Activated CD8-positive, alpha-beta memory T cell treated with anti-CD3 and anti-CD28 coated beads for 36 hours (primary cell): ENCODE measurements around the gene CACNA2D2. TPM values are rescaled to one million over a fixed set of nuclear protein-coding genes. Genes with fewer than 3 reads are reported as not detected.

Source experiments
- CTCF ChIA-PET: fragments of 350-600 bp; sonication (Branson Sonifier 250); formaldehyde crosslinking; loops from one replicate; lab custom pipeline; 2021; ENCODE audit warnings: antibody characterized with exemption; lab: Charles Lee
- POLR2A ChIA-PET: fragments of 350-600 bp; sonication (Branson Sonifier 250); formaldehyde crosslinking; loops from one replicate; lab custom pipeline; 2021; ENCODE audit warnings: antibody characterized with exemption; lab: Charles Lee
- total RNA-seq, 2 experiments: library from RNA; stranded (reverse); gene quantifications; one replicate each; pipeline ENCODE4 v1.2.3, GENCODE V29; 2021

The CACNA2D2 gene
- total RNA-seq, 2 experiments from 2014 or later, result 0.55 to 0.67 TPM

DNA sequence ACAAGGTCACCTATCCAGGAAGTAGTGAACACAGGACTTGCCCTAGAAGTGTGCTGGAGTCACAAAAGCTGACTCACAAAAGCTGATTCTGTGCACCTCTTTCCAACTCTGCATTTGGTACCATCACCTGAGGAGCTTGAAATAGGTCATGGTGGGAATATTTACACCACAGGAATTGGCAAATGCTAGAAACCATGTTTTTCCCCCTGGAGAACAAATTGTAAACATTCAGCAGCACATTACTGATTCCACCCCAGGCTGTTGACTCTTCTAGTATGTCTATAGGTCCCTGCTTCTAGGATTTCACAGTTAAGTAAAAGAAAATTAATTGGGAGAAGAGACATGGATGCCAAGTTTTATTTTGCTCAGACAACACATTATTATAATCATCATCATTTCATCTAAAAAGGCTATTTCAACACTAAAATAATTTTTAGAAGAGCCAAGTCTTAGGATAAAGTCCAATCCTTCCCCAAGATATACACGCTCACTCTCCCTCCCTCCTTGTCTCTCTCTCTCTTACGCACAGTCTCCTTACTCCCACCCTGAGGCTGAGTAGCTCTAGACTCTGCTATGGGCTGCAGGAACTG is 24.7 kb downstream of the CACNA2D2 start:
- POLR2A ChIA-PET, result no interaction called here
- CTCF ChIA-PET, result no interaction called here

DNA sequence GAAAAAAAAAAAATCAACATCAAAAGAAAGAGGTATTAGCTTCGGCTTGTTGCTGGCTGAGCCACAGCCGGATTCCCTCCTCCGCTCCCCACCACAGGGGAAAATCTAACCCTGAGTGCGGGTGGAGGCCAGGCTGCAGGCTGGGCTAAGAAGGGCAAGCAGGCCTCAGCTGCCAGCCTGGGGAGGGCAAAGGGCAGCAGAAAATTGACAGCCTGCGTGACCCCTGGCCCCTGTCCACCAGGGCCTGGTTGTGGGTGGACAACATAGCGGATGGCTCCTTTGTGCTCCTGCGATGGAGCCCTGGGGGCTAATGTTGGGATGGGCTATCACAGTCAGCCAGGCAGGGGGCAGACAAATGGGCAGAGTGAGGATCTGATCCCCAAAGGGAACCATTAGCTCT is 25.4 kb downstream of the CACNA2D2 start:
- POLR2A ChIA-PET, result no interaction called here
- CTCF ChIA-PET, result no interaction called here

DNA sequence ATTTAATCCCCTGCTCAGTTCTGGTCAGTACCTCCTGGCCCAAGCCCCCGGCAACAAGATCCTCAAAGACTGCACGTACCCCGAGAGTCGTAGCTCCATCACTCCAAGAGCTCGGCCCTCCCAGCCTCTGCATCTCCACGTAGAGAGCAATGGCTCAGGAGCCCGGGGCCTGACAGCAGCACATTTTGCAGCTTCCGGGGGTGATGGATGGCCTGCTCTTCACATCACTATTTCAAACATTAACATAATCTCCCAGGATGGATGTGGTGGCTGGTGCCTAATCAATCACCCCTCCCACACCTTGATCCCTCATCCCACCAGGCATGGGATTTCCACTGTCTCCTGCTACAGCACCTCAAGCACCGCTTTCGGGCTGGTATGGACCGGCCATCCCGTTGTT is 28.1 kb downstream of the CACNA2D2 start:
- CTCF ChIA-PET, result no interaction called here
- POLR2A ChIA-PET, result no interaction called here

DNA sequence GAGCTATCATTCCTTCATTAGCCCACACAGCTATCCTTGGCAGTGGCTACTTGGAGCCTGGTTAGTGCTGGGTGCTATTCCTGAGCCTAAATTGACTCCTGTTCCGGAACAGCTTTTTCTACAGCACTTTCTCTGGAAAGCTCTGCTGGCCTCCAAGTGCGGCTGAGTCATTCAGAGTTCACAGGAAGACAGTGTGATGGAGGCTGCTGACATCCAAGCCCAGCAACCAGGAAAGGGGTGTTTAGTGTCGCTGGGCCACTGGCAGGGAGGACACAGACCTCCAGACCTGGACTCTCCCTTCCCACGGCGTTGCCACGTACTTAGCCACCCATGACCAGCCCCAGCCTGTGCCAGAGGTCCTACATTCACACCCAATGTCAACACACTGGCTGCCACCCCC is 28.7 kb downstream of the CACNA2D2 start:
- ChIA-PET CTCF (no interaction called here), POLR2A (no interaction called here)

DNA sequence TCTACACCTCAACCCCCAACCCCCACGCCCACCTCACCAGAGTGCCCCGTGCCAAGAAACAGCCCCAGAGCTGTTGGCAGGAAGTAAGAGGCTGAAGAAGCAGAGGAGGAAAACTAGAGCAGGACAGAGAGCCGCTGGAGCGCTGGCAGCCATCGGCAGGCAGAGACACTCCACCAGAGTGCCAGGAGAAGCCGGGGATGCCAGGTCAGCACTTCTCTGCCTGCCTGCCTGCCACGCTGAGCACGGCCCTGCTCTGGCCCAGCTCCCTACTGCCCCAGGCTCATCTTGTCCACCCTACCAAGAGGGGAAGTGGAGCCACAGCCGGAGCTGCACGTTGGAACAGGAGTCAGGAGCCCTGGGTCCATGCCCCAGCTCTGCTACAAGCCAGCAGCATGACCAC is 29.7 kb downstream of the CACNA2D2 start:
- CTCF ChIA-PET, result no interaction called here
- POLR2A ChIA-PET, result no interaction called here

DNA sequence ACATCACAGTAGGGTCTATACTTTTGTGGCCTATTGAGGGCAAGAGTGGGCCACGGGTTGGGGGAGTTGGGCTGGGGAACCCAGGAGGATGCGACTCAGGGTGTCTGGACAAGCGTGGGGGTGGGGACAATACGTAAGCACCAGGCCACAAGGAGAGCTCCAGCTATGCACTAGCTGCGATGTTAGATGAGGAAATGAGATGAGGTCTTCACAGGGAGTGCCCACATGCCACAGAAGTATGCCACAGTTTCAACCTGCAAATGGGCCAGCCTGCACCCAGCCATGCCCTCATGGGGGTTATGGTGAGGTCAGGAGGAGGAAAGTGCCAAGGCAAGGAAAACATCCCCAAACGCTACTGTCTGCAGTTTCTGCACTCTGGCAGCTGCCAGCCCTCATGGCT is 30.5 kb downstream of the CACNA2D2 start:
- ChIA-PET CTCF (no interaction called here), POLR2A (no interaction called here)

DNA sequence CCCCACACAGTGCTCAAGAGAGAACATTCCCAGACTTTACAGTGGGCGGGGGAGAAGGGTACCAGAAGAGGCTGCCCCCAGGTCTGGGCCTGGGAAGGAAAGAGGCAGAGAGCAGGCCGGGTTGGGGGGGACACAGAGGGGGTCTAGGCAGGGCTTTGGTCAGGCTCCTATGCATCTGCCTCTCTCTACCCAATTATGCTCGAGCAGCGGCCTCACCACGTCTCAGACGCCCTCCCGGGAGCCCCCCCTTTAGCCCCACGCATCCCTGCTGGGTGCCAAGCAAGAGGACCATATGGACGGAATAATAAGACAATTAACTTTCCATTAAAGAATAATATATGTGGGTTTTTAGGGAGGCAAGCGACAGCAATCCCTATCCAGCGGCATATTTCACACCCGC is 32.8 kb downstream of the CACNA2D2 start:
- POLR2A ChIA-PET, result no interaction called here
- CTCF ChIA-PET, result no interaction called here

DNA sequence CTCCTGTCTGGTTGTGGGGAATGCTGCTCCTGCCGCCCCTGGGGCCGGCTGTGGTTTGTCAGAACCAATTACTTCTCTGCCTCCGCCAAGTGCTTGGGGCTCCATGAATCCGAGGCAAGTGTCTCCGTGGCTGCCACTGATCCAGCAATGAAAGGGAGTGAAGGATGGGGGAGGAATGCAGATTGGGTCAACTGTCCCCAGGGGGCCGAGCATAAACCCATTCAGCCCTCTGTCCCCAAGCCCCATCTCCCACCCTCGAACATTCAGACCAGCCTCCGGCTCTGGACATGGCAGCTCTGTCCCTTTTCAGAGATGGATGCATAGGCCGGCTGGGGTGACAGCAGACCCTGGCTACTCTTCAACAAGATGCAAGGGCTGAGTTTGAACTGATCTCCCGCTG is 35.5 kb downstream of the CACNA2D2 start:
- CTCF ChIA-PET, result no interaction called here
- POLR2A ChIA-PET, result no interaction called here

DNA sequence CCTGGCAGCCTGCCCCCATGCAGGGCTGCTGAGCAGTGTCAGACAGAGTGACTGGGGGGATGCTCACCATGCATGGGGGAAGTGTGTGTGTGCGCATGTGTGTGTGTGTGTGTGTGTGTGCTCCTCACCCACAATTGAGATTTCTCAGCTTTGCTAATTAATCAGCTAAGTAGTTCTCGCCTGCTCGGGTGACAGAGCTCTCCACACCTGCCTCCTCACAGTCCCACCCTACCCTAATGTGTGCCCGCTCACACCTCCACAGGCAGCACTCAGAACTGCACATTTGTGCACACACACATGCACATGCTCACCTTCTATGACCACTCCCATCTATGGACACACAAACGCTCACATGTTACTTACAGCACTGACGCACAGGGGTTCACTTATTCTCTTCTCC is 37.3 kb downstream of the CACNA2D2 start:
- POLR2A ChIA-PET, result no interaction called here
- CTCF ChIA-PET, result interaction anchor here (2.1 kb wide), 1 partner anchor 10 kb away, joined by 4 read pairs; no protein-coding TSS in a partner anchor

DNA sequence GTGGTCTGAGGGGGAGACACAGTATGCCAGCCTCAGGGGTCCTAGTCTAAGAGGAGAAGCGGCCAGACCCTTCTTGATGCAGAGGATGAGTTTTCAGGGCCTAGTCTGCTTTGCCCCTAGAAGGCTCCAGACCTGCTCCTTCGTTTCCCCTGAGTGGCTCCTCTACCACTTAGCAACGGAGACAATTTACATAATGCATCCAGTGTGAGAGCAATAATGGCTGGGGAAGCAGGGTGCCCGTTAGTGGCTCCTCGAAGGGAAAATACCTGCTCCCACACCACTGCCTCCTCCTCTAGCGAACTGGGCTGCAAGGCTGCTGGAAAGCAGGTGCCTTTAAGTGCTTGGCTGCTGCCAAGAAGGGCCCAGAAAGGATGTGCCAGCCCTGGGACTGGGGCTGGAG is 38.9 kb downstream of the CACNA2D2 start:
- ChIA-PET POLR2A (no interaction called here), CTCF (no interaction called here)

DNA sequence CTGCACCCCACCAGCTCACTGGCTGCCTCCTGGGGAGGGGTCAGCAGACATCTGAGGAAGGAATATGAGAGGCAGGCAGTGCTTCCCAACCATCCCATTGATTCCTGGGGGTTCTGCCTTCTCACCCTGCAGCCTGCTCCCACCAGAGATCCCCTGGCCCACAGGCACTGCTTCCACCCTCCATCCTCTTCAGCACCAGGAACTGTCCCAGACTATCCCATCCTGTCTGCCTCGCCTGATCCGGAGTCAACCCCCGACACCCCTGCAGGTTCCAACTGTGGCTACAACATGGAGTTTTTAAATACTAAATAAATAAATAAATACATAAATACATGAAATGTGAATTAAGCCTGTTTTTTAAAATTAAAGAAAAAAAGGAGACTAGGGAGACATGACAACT is 43.6 kb downstream of the CACNA2D2 start:
- ChIA-PET POLR2A (no interaction called here), CTCF (no interaction called here)

DNA sequence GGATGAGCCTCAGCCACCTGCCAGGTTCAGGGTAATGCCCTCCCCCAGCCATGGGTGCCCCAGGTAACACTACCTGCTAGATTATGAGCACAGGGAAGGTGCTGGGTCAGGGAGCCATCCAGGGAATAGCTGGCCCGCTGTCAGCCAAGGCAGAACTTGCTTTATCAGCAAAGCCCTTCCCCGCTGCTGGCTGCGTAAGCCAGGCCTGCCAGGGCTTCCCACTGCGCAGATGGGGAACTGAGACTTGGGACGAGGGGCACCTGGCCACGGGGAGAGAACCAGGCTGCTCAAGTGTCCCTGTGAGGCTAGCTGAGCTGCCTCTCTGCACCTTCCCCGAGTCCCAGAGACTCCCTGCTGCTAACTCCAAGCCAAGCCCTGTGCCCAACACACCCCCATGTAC is 45.4 kb downstream of the CACNA2D2 start:
- ChIA-PET CTCF (interaction anchor here (0.7 kb wide), 1 partner anchor 11 kb away, joined by 4 read pairs; no protein-coding TSS in a partner anchor), POLR2A (no interaction called here)

DNA sequence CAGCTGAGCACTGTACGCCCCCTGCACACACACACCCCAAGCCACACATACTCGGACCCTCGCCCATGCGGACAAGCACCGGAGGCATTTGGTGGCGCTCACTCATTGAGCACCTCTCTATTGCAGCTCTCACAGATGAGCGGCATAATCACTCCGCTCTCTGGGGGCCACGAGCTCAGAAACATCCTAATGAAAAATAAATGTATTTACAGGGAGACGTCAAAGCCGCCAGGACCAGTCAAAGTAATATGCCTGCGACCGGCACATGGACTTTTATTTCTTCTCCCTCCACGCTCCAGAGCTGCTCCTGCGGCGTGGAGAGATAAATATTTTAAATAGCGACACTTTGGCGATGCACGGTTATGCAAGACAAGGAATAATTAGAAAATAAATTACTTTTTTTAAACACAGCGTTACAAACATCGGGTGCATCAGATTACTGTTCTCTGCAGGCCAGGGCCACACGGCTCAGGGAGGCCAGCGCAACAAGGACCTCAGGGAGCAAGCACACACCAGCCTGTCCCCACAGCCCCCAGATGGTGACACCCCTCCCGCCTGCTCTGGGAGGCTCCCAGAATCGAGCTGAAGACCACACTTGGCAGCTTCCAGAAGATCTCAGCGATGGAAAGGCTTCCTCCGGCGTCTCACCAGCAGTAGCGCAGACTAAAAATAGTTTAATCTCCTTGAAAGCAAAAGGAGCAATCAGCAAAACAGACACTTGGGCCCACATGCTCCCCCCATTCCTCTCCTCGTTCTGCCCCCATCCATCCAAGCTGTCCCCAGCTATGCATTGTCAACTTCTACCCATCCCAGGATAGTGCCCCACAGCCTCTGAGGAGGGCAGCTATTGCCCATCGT is 48.0 kb downstream of the CACNA2D2 start:
- CTCF ChIA-PET, result interaction anchor here (1.1 kb wide), 1 partner anchor 11 kb away, joined by 4 read pairs; no protein-coding TSS in a partner anchor
- POLR2A ChIA-PET, result no interaction called here

DNA sequence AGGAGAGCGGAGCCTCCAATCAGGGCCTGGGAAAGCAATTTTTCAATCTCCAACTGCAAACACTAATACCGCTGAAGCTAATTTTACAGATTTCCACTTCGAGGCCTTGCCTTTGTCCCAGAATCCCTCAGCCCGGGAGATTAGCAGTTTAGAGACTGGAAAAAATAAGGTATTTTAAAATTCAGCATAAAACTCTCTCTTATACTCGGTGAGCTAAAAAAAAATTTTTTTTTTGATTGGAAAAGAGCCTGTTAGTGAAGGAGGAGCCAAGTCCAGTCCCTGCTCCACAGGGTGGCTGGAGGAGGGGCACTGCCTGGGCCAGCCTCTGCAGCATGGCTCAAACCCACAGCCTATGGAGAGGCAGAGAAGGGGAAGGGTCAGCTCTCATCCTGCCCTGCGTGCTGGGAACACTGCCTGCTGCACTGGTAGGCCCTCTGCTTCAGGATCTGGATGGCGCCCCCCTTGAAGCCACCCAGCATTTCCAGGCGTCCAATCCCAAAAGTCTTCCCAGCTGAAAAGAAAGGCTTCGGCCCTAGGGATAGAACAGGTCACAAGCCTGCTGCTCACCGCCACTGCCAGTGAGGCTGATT is 48.9 kb downstream of the CACNA2D2 start:
- CTCF ChIA-PET, result interaction anchor here (1.3 kb wide), 1 partner anchor 88 kb away, joined by 5 read pairs; no protein-coding TSS in a partner anchor
- POLR2A ChIA-PET, result no interaction called here

DNA sequence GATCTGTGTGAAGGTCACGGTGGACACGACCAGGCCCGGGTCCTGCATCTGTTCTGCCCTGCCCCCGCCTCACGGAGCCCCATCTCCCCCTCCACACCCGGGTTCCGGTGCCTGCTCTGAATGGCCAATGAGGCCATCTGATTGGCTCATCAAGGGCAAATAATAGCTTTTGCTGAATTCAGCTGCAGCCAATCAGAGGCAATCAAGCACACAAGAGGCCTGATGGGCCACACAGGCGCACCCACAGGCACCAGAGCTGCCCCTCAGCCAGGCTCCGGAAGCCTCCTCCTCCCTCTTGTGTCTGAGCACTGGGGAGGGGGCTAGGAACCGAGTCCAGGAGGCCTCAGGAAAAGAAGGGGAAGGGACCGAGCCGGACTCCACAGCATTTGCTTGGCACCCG is 49.5 kb downstream of the CACNA2D2 start:
- POLR2A ChIA-PET, result no interaction called here
- CTCF ChIA-PET, result interaction anchor here (1.2 to 1.3 kb wide), 2 partner anchors 16 to 89 kb away, joined by 3 to 5 read pairs; no protein-coding TSS in a partner anchor

DNA sequence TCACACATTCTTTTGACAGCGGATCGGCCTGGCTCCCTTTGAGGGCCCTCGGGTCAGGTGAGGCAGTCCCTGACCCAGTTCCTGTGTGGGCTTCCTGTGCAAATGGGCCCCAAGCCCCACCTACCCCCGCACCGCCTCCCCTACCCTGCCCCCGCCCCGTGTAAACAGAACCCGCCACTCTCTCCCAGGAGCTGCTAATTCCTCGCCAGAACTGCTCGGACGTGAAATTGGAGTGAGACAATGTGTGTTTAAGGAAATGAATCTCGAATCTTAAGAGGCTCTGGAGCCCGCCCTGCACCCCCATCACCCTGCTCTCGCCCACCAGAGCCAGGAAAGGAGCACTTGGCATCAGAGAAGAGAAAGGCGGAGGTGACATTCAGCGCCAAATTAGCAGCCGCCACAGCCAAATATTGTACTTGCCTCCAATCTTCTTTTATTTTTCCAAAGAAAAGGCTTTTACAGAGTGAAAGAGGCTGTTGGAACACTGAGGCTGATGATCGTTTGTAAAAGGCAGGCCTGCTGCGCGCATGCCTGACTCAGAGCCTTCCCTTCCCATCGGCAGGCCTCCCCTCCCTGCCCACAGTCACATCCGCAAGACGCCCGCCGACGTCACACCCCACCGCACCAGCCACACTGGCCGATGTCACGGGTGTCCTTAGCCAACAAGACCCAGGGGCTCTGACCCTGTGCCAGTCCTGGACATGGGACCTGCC is 53.1 kb downstream of the CACNA2D2 start:
- POLR2A ChIA-PET, result no interaction called here
- CTCF ChIA-PET, result interaction anchor here (1.6 kb wide), 1 partner anchor 15 kb away, joined by 3 read pairs; no protein-coding TSS in a partner anchor

DNA sequence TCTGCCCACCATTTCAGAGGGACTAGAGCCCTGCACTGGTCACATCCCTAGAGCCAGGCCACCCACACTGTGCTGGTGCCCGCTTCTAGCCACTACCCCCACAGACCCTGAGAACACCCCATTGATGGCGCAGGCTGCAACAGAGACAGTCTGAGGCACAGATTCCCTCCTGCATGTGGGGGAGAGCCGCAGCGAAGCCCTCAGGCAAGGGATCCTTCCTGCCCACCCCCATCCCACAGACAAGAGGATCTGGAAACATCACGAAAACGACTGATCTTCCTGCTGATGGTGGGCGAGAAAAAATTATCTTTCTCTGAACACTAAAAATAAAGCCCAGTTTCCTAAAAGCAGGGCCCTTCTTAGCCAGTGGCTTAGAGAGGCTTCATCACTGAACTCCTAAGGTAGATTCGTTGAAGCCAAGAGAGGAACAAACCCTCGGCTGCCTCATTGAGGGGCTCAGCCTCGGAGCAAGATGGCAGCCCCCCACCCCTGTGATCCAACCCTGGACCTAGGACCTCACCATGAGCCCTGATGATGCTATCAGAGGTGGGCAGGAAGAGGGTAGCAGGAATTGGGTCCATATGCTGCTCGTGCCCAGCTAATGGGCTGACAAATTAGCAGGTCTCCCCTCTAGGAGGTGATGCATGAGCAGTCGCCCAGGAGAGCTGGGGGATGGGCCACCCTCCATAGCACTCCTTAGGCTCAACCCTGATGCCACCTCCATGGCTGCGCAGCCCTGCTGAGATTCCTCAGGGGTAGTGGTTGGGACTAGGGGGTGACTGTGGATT is 54.5 kb downstream of the CACNA2D2 start:
- ChIA-PET CTCF (interaction anchor here (1.6 kb wide), 1 partner anchor 13 kb away, joined by 3 read pairs; no protein-coding TSS in a partner anchor), POLR2A (no interaction called here)

DNA sequence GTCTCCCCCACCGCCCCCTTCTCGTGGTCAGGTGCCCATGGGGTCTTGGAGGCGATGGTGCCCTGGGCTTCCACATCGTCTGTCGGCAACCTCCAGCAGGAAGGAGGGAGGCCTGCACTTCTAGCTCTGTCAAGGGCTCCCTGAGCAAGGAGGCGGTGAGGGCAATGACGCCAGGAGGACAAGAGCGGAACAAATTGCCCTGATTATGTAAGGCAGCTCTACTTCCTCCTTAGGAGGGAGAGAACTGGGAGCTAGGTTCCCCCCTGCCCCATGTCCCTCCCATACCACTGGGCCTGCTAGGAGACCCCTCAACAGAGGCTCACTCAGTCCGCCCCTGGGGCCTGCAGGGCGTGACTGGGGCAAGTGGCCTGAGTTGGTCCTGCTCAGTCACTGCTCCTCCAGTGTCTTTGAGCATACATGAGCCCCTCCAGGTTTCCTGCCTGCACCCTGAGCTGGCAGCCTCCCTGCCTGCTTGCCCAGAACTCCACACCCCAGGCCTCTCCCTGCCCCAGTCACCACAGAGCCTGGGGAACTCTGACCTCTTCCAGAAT is 56.1 kb downstream of the CACNA2D2 start:
- CTCF ChIA-PET, result interaction anchor here (1.5 kb wide), 1 partner anchor 96 kb away, joined by 3 read pairs; no protein-coding TSS in a partner anchor
- POLR2A ChIA-PET, result no interaction called here
